Forelimb muscle (tissue), 1 donor: ENCODE results near the gene HOOK2. TPM values are rescaled to one million over a fixed set of nuclear protein-coding genes. Genes with fewer than 3 reads are reported as not detected.
"Not testable (repeated sequence)": the region's sequence is repeated elsewhere in the genome, so short reads cannot be mapped to it uniquely, and the experiment has no call there.

Source experiments
- DNase-seq: peaks from one replicate; pipeline ENCODE4 v3.0.0-alpha.2; 2013; ENCODE audit warnings: low read depth
- polyA plus RNA-seq: library from polyadenylated mRNA; unstranded; fragments of 120-200 nt; gene quantifications from one replicate; pipeline ENCODE4 v1.2.1, GENCODE V29; 2013; ENCODE audit not compliant: insufficient read length

The HOOK2 gene
- polyA plus RNA-seq, 1 donor, result 30.9 TPM

DNA sequence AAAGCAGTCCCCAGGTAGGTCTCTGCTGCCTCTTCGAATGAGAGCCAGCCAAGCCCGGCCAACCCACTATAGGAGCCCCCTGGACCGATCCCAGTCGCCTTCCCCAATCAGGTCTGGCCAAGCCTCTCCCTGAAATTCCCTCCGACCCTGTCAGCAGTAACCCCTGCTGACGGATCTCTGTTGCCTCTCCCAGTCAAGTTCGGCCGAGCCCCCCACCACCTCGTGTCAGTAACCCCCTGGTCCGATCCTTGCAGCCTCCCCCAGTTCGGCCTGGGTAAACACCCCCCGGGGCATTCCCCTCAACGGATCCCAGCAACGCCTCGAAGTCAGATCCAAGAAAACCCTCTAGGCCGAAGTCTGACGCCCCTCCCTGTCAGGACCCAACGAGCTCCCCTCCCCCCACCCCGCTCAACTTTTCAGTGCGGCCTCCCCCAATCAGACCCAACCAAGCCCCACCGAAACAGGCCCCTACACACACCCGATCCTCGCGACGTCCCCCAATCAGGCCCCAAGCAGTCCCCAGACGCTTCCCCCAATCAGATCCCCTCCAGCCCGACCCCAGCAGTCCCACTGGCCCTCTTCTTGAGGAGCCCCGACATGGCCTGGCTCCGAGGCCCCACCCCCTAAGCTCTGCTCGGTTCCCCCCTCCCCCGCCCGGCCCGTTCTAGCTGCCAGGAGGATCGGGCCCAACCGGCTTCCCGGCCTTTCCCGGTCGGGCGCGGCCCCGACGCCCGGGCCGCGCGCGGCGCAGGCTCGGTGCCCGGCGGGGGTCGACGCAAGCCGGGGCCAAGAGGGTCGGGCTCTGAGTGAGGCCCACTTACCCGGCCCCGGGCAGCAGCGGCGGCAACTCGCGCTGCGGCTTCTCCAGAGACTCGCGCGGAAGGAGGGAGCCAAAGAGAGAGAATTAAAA is 53.4 kb downstream of the HOOK2 start:
- DNase-seq, result no peak

DNA sequence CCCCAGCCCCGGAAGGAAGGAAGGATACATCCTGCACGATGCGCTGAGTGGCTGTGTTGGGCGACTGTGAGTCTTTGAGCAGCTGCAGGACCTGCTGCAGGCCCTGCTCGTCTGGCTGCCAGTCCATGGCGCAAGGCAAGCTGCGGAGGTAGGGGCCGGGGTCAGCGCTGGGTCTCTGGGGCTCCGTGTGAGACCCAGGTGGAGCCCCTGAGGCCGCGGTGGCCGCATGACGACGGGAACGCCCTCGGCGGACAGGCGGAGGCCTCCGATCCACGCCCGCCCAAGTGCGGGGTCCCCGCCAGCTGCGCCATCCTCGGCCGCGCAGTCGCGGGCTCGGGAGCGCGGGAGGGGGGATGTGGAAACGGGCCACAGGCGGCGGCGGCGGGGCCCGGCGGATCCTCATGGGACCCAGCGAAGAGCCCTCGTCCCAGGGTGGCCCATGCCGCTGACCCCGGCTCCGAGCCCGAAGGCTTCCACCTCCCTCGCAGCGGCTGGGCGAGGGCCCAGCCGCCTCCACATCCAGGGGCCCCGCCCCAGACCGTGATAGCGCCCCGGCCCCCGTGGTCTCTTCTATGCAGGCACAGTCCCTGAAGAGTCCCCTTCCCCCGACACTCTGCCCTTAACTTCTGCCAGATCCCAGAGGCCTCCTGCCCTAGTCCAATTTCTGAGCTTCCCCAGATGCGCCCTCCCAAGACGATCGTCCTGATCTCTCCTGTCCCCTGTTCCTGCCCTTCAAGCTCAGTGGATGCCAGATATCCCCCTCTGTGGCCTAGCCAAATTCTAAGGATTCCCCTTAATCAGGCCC is 54.3 kb downstream of the HOOK2 start:
- no peak for DNase-seq

DNA sequence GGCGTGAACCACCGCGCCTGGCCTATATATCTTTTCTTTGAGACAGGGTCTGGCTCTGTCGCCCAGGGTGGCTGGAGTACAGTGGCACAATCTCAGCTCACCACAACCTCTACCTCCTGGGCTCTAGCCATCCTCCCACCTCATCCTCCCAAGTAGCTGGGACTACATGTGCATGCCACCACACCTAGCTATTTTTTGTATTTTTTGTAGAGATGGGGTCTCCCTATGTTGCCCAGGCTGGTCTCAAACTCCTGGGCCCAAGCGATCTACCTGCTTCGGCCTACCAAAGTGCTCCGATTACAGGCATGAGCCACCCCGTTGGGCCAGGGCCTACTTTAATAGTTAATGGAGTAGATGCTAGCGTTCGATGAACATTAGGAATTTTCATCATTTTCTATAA is 55.1 kb downstream of the HOOK2 start:
- no peak for DNase-seq

DNA sequence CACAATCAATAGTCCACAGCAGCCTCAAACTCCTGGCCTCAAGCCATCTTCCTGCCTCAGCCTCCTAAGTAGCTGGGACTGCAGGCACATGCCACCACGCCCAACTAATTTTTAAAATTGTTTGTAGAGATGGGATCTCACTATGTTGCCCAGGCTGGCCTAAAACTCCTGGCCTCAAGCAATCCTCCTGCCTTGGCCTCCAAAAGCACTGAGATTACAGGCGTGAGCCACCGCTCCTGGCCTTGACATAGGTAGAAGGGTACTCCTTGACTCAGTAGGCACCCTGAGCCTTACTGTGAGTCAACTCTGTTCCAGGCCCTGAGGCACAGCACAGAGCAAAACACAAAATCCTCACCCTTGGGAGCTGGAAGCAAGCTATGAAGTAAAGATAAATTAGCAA is 59.4 kb downstream of the HOOK2 start:
- DNase-seq, result no peak

DNA sequence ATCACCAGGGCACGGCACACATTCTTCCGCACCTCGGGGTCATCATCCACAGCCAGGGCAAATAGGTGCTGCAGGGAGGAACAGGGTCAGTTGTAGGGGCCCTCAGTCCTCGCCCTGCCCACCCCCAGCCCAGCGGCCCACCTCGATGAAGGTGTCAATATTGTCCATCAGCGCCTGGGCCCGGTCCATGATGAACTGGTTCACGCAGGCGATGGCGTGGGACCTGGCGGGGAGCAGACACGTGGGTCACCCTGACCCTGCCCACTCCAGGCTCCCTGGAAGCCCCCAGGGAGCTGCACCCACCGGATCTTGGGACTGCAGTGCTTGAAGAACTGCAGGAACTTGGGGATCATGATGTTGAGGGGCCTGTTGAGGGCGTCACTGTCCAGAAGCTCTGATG is 60.2 kb downstream of the HOOK2 start:
- no peak for DNase-seq

DNA sequence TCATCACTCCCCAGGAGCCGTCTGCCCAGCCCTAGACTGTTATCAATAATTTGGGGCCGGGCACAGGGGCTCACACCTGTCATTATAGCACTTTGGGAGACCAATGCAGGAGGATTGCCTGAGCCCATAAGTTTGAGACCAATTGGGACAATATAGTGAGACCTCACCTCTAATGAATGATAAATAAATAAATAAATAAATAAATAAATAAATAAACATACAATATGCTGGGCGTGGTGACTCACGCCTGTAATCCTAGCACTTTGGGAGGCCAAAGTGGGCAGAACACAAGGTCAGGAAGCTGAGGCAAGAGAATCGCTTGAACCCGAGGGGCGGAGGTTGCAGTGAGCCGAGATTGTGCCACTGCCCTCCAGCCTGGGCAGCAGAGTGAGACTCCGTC is 62.0 kb downstream of the HOOK2 start:
- not testable (repeated sequence) for DNase-seq

Other genes with a start within 250 kb of the HOOK2 start
- gene ZNF564, start 224.1 kb downstream of the HOOK2 start, polyA plus RNA-seq, result 4.6 TPM
- gene ZNF490, start 164.7 kb downstream of the HOOK2 start, polyA plus RNA-seq, result 2.6 TPM
- 14.4 TPM for gene ZNF791, start 164.6 kb downstream of the HOOK2 start, polyA plus RNA-seq
- 23.4 TPM for gene MAN2B1, start 108.8 kb downstream of the HOOK2 start, polyA plus RNA-seq
- gene WDR83, start 108.7 kb downstream of the HOOK2 start, polyA plus RNA-seq, result 12.4 TPM
- 58.9 TPM for gene DHPS, start 93.7 kb downstream of the HOOK2 start, polyA plus RNA-seq
- gene GNG14, start 87.6 kb downstream of the HOOK2 start, polyA plus RNA-seq, result not detected
- gene FBXW9, start 78.9 kb downstream of the HOOK2 start, polyA plus RNA-seq, result 3.7 TPM
- 53.9 TPM for gene TNPO2, start 51.6 kb downstream of the HOOK2 start, polyA plus RNA-seq
- gene TRIR, start 40.9 kb downstream of the HOOK2 start, polyA plus RNA-seq, result 199 TPM
- gene GET3, start 38.1 kb downstream of the HOOK2 start, polyA plus RNA-seq, result 42.4 TPM
- gene BEST2, start 23.8 kb downstream of the HOOK2 start, polyA plus RNA-seq, result not detected
- 32.1 TPM for gene JUNB, start 15.9 kb upstream of the HOOK2 start, polyA plus RNA-seq
- 162 TPM for gene PRDX2, start 26.2 kb upstream of the HOOK2 start, polyA plus RNA-seq
- gene THSD8, start 26.5 kb upstream of the HOOK2 start, polyA plus RNA-seq, result 3.0 TPM
- 17.3 TPM for gene RNASEH2A, start 31.0 kb upstream of the HOOK2 start, polyA plus RNA-seq
- not detected for gene RTBDN, start 59.0 kb upstream of the HOOK2 start, polyA plus RNA-seq
- gene MAST1, start 63.0 kb upstream of the HOOK2 start, polyA plus RNA-seq, result 0.52 TPM
- 8.2 TPM for gene DNASE2, start 105.9 kb upstream of the HOOK2 start, polyA plus RNA-seq
- 0.42 TPM for gene KLF1, start 111.6 kb upstream of the HOOK2 start, polyA plus RNA-seq
- gene GCDH, start 115.6 kb upstream of the HOOK2 start, polyA plus RNA-seq, result 39.4 TPM
- 3.9 TPM for gene SYCE2, start 143.7 kb upstream of the HOOK2 start, polyA plus RNA-seq
- gene FARSA, start 158.2 kb upstream of the HOOK2 start, polyA plus RNA-seq, result 42.6 TPM
- 312 TPM for gene CALR, start 163.1 kb upstream of the HOOK2 start, polyA plus RNA-seq
- 137 TPM for gene RAD23A, start 170.3 kb upstream of the HOOK2 start, polyA plus RNA-seq
- 46.0 TPM for gene GADD45GIP1, start 181.7 kb upstream of the HOOK2 start, polyA plus RNA-seq
- 0.08 TPM for gene DAND5, start 194.0 kb upstream of the HOOK2 start, polyA plus RNA-seq
- 111 TPM for gene NFIX, start 219.9 kb upstream of the HOOK2 start, polyA plus RNA-seq